RWPE2 (cell line): Measurements from ENCODE around the gene OR52N4.
A peak's percentile ranks its signal among the peaks of the same experiment; 100 is the strongest.
"Not testable (repeated sequence)": the region's sequence is repeated elsewhere in the genome, so short reads cannot be mapped to it uniquely, and the experiment has no call there.

Experiments
- ATAC-seq: fragments of 200-7000 bp; cut with Tn5 transposase; 3 replicates; pipeline ENCODE4 v1.9.1; 2021; ENCODE audit warnings: low read depth
- DNase-seq: peaks from one replicate; pipeline ENCODE4 v3.0.0-alpha.2; 2020; ENCODE audit warnings: low spot score
- H3K27ac ChIP-seq: fragments of 450-650 bp; 2 replicates; pipeline ENCODE4 v1.5.1; 2017; ENCODE audit warnings: mild to moderate bottlenecking; ENCODE audit not compliant: poor library complexity, severe bottlenecking
- H3K27me3 ChIP-seq: fragments of 250-450 bp; sonication (Bioruptor Pico); 2 replicates; pipeline ENCODE4 v1.5.1; 2021; ENCODE audit warnings: mild to moderate bottlenecking, moderate library complexity; ENCODE audit not compliant: insufficient read depth, poor library complexity, severe bottlenecking
- H3K36me3 ChIP-seq: fragments of 250-450 bp; sonication (Bioruptor Pico); 2 replicates; pipeline ENCODE4 v1.5.1; 2020; ENCODE audit warnings: low read depth, mild to moderate bottlenecking, moderate library complexity
- H3K4me1 ChIP-seq: fragments of 250-450 bp; sonication (Bioruptor Pico); 2 replicates; pipeline ENCODE4 v1.5.1; 2021; ENCODE audit warnings: mild to moderate bottlenecking, moderate library complexity; ENCODE audit not compliant: insufficient read depth, poor library complexity, severe bottlenecking
- H3K4me3 ChIP-seq: fragments of 250-450 bp; sonication (Bioruptor Pico); 2 replicates; pipeline ENCODE4 v1.5.1; 2021; ENCODE audit warnings: mild to moderate bottlenecking, moderate library complexity; ENCODE audit not compliant: severe bottlenecking
- H3K9me3 ChIP-seq: fragments of 250-450 bp; sonication (Bioruptor Pico); 2 replicates; pipeline ENCODE4 v1.5.1; 2021; ENCODE audit warnings: mild to moderate bottlenecking, moderate library complexity; ENCODE audit not compliant: severe bottlenecking
- CTCF ChIP-seq: fragments of 450-650 bp; IDR thresholded peaks from one replicate; pipeline ENCODE4 v1.5.1; 2017; ENCODE audit warnings: mild to moderate bottlenecking, moderate library complexity; ENCODE audit not compliant: poor library complexity, severe bottlenecking

The OR52N4 gene

GRCh38 chr11:5753943-5754342 is at the start of gene OR52N4:
TSS of gene OR52N4 (plus strand) at chr11:5754243. CDS start at chr11:5754741, 498 bp downstream.
- Histone ChIP-seq H3K4me1 (no peaks in the 10 kb centered on the region), H3K36me3 (no peaks in the 10 kb centered on the region), H3K4me3 (no peak within 1 kb of the TSS), H3K27me3 (peaks cover 9% of the 10 kb centered on the region), H3K27ac (no peak within 1 kb of the TSS), H3K9me3 (no peaks in the 10 kb centered on the region)
- ATAC-seq (no peak), DNase-seq (no peak)
- TF ChIP-seq CTCF: no peak

- Histone ChIP-seq H3K27ac (no peak overlapping the region), H3K36me3 (no peaks in the 10 kb centered on the region), H3K4me3 (no peak overlapping the region), H3K27me3 (no peaks in the 10 kb centered on the region), H3K9me3 (no peaks in the 10 kb centered on the region), H3K4me1 (no peaks in the 10 kb centered on the region)
- no peak for TF ChIP-seq CTCF
- no peak for DNase-seq
- ATAC-seq: peak; percentile 31; the same call in 1 of the 3 replicates
These were observed 48.4 kb upstream of the OR52N4 start for GRCh38 chr11:5705688-5706087.

- ATAC-seq (peak; percentile 46; the same call in 1 of the 3 replicates), DNase-seq (no peak)
- Histone ChIP-seq H3K9me3 (no peaks in the 10 kb centered on the region), H3K27ac (no peak overlapping the region), H3K27me3 (no peaks in the 10 kb centered on the region), H3K4me1 (no peaks in the 10 kb centered on the region), H3K36me3 (no peaks in the 10 kb centered on the region), H3K4me3 (no peak overlapping the region)
- TF ChIP-seq CTCF: peak; percentile 56
These were observed 41.5 kb upstream of the OR52N4 start for GRCh38 chr11:5712507-5712906.

GRCh38 chr11:5713695-5714094 is 40.3 kb upstream of the OR52N4 start:
- Histone ChIP-seq H3K27me3 (no peaks in the 10 kb centered on the region), H3K4me3 (no peak overlapping the region), H3K27ac (no peak overlapping the region), H3K4me1 (no peaks in the 10 kb centered on the region), H3K36me3 (no peaks in the 10 kb centered on the region), H3K9me3 (no peaks in the 10 kb centered on the region)
- ATAC-seq: no peak
- no peak for DNase-seq
- no peak for TF ChIP-seq CTCF

GRCh38 chr11:5716518-5716917 is 37.5 kb upstream of the OR52N4 start:
- not testable (repeated sequence) for H3K27ac ChIP-seq, ATAC-seq, DNase-seq, H3K27me3 ChIP-seq, H3K36me3 ChIP-seq, H3K4me3 ChIP-seq, H3K4me1 ChIP-seq, H3K9me3 ChIP-seq
